ENCODE results near the gene MSTN. TPM values are rescaled to one million over a fixed set of nuclear protein-coding genes. Genes with fewer than 3 reads are reported as not detected.

Gene MSTN
- total and polyA plus RNA-seq, 2 experiments from 2014 or later, result 0.21 TPM; not detected in 1

GRCh38 chr2:190111166-190111565, 48.6 kb upstream of the MSTN start:
- H3K4me2 ChIP-seq, result no peak overlapping the region
- no peaks in the 10 kb centered on the region for H3F3A ChIP-seq (replicated peaks; ENCODE audit: low read depth)
- no peaks in the 10 kb centered on the region for H3K27me3 ChIP-seq (ENCODE audit: insufficient read depth)
- no peak for DNase-seq (ENCODE audit: low spot score)
- Mint-ChIP-seq H3K27ac (no peak overlapping the region), H3K27me3 (ENCODE audit: insufficient read depth, low read depth, poor library complexity) (no peaks in the 10 kb centered on the region), H3K4me1 (peaks cover 2% of the 10 kb centered on the region; the same call in 1 of the 3 replicates), H3K9me3 (no peaks in the 10 kb centered on the region; the same call in 2 of the 3 replicates), H3K36me3 (ENCODE audit: low read depth) (no peaks in the 10 kb centered on the region), H3K4me3 (no peak overlapping the region)
- no peaks in the 10 kb centered on the region for H4K20me1 ChIP-seq (replicated peaks; ENCODE audit: insufficient read depth)
- H3K4me3 ChIP-seq, result no peak overlapping the region
- no peak overlapping the region for H2AFZ ChIP-seq
- H3K79me2 ChIP-seq (replicated peaks; ENCODE audit: insufficient read depth), result no peaks in the 10 kb centered on the region
- H3K36me3 ChIP-seq (ENCODE audit: insufficient read depth), result no peaks in the 10 kb centered on the region
- H3K9me2 ChIP-seq (ENCODE audit: insufficient read depth), result no peaks in the 10 kb centered on the region
- H3K27ac ChIP-seq (ENCODE audit: low read depth), result no peak overlapping the region
- H3K4me1 ChIP-seq (ENCODE audit: insufficient read depth), result no peaks in the 10 kb centered on the region
- TF ChIP-seq, protein P1, sequence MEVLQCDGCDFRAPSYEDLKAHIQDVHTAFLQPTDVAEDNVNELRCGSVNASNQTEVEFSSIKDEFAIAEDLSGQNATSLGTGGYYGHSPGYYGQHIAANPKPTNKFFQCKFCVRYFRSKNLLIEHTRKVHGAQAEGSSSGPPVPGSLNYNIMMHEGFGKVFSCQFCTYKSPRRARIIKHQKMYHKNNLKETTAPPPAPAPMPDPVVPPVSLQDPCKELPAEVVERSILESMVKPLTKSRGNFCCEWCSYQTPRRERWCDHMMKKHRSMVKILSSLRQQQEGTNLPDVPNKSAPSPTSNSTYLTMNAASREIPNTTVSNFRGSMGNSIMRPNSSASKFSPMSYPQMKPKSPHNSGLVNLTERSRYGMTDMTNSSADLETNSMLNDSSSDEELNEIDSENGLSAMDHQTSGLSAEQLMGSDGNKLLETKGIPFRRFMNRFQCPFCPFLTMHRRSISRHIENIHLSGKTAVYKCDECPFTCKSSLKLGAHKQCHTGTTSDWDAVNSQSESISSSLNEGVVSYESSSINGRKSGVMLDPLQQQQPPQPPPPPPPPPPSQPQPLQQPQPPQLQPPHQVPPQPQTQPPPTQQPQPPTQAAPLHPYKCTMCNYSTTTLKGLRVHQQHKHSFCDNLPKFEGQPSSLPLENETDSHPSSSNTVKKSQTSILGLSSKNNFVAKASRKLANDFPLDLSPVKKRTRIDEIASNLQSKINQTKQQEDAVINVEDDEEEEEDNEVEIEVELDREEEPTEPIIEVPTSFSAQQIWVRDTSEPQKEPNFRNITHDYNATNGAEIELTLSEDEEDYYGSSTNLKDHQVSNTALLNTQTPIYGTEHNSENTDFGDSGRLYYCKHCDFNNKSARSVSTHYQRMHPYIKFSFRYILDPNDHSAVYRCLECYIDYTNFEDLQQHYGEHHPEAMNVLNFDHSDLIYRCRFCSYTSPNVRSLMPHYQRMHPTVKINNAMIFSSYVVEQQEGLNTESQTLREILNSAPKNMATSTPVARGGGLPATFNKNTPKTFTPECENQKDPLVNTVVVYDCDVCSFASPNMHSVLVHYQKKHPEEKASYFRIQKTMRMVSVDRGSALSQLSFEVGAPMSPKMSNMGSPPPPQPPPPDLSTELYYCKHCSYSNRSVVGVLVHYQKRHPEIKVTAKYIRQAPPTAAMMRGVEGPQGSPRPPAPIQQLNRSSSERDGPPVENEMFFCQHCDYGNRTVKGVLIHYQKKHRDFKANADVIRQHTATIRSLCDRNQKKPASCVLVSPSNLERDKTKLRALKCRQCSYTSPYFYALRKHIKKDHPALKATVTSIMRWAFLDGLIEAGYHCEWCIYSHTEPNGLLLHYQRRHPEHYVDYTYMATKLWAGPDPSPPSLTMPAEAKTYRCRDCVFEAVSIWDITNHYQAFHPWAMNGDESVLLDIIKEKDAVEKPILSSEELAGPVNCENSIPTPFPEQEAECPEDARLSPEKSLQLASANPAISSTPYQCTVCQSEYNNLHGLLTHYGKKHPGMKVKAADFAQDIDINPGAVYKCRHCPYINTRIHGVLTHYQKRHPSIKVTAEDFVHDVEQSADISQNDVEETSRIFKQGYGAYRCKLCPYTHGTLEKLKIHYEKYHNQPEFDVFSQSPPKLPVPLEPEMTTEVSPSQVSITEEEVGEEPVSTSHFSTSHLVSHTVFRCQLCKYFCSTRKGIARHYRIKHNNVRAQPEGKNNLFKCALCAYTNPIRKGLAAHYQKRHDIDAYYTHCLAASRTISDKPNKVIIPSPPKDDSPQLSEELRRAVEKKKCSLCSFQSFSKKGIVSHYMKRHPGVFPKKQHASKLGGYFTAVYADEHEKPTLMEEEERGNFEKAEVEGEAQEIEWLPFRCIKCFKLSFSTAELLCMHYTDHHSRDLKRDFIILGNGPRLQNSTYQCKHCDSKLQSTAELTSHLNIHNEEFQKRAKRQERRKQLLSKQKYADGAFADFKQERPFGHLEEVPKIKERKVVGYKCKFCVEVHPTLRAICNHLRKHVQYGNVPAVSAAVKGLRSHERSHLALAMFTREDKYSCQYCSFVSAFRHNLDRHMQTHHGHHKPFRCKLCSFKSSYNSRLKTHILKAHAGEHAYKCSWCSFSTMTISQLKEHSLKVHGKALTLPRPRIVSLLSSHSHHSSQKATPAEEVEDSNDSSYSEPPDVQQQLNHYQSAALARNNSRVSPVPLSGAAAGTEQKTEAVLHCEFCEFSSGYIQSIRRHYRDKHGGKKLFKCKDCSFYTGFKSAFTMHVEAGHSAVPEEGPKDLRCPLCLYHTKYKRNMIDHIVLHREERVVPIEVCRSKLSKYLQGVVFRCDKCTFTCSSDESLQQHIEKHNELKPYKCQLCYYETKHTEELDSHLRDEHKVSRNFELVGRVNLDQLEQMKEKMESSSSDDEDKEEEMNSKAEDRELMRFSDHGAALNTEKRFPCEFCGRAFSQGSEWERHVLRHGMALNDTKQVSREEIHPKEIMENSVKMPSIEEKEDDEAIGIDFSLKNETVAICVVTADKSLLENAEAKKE (CRISPR knock-in tag; IDR thresholded peaks at IDR 0.05), result no peak
- TF ChIP-seq, protein P2, sequence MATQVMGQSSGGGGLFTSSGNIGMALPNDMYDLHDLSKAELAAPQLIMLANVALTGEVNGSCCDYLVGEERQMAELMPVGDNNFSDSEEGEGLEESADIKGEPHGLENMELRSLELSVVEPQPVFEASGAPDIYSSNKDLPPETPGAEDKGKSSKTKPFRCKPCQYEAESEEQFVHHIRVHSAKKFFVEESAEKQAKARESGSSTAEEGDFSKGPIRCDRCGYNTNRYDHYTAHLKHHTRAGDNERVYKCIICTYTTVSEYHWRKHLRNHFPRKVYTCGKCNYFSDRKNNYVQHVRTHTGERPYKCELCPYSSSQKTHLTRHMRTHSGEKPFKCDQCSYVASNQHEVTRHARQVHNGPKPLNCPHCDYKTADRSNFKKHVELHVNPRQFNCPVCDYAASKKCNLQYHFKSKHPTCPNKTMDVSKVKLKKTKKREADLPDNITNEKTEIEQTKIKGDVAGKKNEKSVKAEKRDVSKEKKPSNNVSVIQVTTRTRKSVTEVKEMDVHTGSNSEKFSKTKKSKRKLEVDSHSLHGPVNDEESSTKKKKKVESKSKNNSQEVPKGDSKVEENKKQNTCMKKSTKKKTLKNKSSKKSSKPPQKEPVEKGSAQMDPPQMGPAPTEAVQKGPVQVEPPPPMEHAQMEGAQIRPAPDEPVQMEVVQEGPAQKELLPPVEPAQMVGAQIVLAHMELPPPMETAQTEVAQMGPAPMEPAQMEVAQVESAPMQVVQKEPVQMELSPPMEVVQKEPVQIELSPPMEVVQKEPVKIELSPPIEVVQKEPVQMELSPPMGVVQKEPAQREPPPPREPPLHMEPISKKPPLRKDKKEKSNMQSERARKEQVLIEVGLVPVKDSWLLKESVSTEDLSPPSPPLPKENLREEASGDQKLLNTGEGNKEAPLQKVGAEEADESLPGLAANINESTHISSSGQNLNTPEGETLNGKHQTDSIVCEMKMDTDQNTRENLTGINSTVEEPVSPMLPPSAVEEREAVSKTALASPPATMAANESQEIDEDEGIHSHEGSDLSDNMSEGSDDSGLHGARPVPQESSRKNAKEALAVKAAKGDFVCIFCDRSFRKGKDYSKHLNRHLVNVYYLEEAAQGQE (IDR thresholded peaks at IDR 0.05; ENCODE audit: unreplicated experiment), result no peak
- TF ChIP-seq ZNF114 (CRISPR knock-in tag; IDR thresholded peaks at IDR 0.05) (no peak), ZNF331 (CRISPR knock-in tag; IDR thresholded peaks at IDR 0.05; ENCODE audit: low read depth) (no peak), JUNB (IDR thresholded peaks at IDR 0.05; ENCODE audit: unreplicated experiment) (no peak), CREB1 (CRISPR knock-in tag; IDR thresholded peaks at IDR 0.05; ENCODE audit: low read depth) (no peak), POLR2AphosphoS5 (IDR thresholded peaks at IDR 0.05; ENCODE audit: low read depth) (no peak), EZH2phosphoT487 (IDR thresholded peaks at IDR 0.05; ENCODE audit: unreplicated experiment) (no peak), EZH2 (IDR thresholded peaks at IDR 0.05; ENCODE audit: low read depth, unreplicated experiment) (no peak), STAT1 (IDR thresholded peaks at IDR 0.05; ENCODE audit: unreplicated experiment) (no peak), NANOG (IDR thresholded peaks at IDR 0.05; ENCODE audit: borderline replicate concordance) (no peak)
- TF ChIP-seq, protein P3, sequence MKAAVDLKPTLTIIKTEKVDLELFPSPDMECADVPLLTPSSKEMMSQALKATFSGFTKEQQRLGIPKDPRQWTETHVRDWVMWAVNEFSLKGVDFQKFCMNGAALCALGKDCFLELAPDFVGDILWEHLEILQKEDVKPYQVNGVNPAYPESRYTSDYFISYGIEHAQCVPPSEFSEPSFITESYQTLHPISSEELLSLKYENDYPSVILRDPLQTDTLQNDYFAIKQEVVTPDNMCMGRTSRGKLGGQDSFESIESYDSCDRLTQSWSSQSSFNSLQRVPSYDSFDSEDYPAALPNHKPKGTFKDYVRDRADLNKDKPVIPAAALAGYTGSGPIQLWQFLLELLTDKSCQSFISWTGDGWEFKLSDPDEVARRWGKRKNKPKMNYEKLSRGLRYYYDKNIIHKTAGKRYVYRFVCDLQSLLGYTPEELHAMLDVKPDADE (IDR thresholded peaks at IDR 0.05), result no peak
- TF ChIP-seq, protein P4, sequence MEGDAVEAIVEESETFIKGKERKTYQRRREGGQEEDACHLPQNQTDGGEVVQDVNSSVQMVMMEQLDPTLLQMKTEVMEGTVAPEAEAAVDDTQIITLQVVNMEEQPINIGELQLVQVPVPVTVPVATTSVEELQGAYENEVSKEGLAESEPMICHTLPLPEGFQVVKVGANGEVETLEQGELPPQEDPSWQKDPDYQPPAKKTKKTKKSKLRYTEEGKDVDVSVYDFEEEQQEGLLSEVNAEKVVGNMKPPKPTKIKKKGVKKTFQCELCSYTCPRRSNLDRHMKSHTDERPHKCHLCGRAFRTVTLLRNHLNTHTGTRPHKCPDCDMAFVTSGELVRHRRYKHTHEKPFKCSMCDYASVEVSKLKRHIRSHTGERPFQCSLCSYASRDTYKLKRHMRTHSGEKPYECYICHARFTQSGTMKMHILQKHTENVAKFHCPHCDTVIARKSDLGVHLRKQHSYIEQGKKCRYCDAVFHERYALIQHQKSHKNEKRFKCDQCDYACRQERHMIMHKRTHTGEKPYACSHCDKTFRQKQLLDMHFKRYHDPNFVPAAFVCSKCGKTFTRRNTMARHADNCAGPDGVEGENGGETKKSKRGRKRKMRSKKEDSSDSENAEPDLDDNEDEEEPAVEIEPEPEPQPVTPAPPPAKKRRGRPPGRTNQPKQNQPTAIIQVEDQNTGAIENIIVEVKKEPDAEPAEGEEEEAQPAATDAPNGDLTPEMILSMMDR (conservative IDR thresholded peaks at IDR 0.05; ENCODE audit: low read depth in 2 of 2), result no peak
- no peak for ATAC-seq

Data from GM23338 (cell line).